GM15510 (cell line): Measurements from ENCODE around the gene PHTF1.

Source experiments
- POLR2A ChIP-seq: IDR thresholded peaks from 3 replicates; pipeline ENCODE4 v1.6.1; 2011; ENCODE audit warnings: borderline replicate concordance; ENCODE audit not compliant: insufficient read length; ENCODE audit errors: extremely low read depth

PHTF1 gene

GRCh38 chr1:113783254-113784103 lies 24.2 kb upstream of the PHTF1 start:
- TF ChIP-seq POLR2A, result no peak

- no peak for TF ChIP-seq POLR2A
Measured at GRCh38 chr1:113782406-113782805, 23.1 kb upstream of the PHTF1 start.

DNA sequence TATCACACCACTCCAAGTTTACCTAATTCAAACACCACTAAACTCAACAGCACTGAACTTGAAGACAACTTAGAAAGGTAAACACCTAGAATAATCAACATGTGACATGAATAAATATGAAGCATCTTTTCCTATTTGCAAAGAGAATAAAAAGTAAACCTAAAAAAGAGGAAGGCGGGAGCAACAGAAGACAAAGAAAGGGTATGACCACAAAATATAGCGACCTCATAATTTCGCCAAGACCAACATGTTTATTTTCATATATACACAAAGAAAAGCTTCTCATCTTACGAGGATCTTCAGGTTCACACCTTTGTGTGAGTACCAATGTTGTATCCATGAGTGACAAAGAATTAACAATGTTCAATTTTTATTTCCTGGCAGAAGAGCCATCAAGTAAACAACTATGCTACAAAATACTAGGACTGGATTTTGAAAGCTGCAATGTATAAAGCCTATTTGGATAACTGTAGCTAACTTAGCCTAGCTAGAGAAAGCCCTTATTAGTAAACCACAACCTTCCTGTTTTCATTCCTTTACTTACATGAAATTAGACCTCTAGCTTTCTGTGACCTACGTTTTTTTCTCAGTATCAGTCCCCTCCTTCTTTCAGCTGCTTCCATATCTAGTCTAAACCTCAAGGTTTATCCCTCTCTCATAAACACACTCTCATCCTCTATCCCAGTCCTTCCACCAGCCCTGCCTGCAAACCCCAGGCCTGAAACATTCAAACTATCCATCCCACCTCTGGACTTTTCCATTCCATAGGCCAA lies 21.3 kb upstream of the PHTF1 start:
- TF ChIP-seq POLR2A, result no peak

- TF ChIP-seq POLR2A, result no peak
Measured at GRCh38 chr1:113779542-113779941, 20.3 kb upstream of the PHTF1 start.

DNA sequence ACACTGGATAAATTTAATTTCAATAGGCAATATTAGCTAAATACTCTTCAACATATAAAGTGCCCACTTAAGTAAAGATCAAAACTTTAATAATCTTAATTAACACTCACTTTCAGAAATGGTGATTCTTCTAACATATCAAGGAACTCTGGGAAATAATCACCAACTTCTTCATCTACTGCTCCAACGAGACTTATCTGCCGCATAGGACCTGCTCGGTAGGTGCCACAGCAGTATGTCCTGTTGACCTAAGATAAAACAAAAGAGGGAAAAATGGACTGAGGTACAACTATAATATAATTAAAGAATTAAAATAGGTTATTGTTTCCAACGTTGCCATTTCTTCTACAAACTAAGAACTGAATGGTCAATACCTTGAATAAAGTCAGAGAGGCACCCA lies 18.3 kb upstream of the PHTF1 start:
- no peak for TF ChIP-seq POLR2A

GRCh38 chr1:113770031-113770430 lies 10.7 kb upstream of the PHTF1 start:
- no peak for TF ChIP-seq POLR2A

DNA sequence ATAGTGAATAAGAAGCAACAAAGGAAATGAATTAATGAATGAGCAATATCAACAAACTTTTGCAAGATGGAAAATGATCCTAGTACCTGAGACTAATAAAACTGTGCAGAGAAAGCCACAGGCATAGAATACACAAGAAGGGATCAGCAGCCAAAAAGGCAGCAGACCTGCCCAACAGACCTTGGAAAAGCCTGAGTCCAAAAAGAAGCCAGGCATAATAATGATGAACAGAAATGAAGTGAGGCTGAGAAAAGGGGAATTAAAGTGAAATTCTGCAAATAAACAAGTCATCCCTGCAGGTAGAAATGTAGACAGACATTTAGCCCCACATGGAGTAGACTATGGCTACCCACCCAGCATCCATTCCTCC lies 10.3 kb upstream of the PHTF1 start:
- TF ChIP-seq POLR2A, result no peak

DNA sequence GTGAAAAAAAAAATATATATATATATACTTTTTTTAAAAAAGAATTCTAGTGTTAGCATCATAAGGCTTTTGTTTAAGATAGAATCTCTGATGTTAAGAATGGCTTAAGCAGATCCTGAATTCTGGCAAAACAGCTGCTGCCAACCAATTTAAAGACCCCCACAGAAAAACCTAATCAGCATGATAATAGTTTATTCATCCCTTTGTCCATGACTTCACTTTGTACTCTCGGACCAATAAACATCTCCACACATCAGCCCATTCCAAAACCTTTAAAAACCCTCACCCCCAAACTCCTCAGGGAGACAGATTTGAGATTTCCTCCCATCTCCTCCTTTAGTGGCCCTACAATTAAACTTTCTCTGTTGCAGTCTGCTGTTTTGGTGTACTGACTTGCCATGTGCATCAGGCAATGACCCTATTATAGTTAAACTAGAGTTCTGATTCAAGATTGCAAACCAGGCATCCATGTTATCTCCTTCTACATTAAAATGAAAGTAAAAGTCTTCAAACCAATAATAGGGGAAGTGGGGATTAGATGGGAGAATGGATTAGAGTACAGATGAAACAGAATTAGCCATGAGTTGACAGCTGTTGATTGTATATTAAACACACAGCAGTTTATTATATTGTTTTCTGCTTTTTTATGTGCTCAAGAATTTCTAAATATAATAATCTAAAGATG lies 9.8 kb upstream of the PHTF1 start:
- no peak for TF ChIP-seq POLR2A

DNA sequence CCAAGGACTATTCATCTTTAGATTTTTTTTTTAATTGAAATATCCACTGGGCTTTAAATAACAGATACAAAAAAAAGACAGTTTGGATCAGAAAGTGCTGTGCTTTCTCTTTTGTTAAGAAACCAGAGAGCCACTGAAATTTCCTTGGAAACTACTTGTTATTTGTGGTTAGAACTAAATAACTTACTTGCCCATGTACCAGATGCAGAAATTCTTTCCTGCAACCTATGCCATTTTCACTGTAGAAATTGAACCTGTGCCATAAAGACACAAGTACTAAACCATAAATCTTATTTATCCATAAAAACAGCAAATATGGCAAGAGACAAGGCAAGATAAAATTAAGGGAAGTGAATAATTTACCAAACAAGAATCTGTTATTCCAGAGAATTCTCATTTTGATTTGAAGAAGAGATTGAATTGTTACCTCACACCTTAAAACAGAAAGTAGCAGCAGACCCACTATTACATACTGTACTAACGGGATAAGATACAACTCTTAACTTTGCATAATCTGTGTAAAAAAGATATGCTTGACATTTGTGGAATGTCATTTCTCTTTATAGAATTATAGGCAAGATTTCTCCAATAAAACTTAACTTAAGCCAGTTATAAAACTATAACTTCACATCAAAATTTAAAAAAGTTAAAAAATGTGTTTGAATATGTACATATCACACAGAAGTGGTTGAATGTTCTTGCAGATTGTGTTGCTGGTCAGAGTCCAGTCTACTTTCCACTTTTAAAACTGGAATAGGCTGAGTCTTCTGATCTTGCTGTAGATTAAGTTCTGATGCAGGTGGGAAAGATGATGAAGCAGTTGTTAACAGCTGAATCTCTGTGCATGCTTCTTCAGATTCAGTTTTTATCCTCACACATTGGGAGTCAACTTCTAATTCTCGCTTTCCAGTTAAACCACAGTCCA lies 6.3 kb upstream of the PHTF1 start:
- no peak for TF ChIP-seq POLR2A

DNA sequence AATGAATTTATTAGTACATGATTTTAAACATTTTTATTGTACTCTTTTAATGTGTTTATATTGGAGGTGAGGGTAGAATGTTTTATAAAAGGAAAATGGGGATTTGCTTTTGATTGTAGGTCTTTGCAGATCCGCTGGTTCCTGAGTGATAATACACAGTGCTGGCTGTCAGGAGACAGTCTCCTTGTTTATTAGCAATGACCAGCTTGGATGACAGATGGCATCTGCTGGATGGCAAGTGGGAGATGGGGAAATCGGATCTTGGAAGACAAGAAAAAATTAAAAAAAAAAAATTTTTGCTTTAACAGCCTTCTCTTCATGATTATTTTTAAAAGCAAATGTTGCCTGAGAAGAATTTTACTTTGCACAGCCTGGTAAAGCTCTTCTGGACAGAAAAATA lies 4.4 kb upstream of the PHTF1 start:
- TF ChIP-seq POLR2A, result no peak

GRCh38 chr1:113761937-113762336 lies 2.7 kb upstream of the PHTF1 start:
- TF ChIP-seq POLR2A, result no peak

DNA sequence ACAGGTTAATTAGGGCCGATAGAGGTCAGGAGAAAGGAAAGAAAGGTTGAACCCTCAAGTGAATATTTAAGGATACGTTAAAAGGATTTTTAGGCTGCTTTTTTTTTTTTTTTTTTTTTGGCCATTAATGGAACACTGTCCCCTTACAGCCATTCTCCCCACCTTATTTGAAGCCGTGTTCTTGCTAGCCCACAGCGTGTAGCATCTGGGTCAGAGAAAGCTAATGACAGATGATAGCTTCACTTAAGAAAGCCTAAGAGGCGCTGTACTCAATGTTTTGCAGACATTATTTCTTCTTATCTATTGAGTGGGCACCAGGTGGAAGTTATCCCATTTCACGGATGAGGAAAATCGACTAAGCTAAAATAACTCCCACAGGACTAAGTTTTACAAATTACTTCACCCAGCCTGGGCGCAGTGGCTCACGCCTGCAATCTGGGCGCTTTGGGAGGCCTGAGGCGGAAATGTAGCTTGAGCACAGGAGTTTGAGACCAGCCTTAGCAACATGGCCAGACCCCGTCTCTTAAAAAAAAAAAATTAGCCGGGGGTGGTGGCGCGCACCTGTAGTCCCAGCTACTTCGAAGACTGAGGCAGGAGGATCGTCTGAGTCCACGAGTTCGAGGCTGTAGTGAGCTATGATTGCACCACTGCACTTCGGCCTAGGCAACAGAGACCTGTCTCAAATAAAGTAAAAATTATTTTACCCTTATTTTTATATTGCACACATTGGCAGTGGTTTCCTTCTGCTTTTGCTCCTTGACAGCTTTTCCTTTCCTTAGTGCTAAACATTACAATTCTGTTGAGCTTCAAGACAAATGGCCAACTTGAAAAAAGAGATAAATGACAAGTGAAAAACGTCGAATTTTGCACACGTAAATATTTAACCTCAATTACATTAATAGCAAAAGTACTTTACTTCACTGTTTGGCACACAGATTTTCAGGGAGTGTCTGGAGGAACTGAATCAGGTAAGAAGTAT lies 1.1 kb upstream of the PHTF1 start:
- TF ChIP-seq POLR2A, result no peak

DNA sequence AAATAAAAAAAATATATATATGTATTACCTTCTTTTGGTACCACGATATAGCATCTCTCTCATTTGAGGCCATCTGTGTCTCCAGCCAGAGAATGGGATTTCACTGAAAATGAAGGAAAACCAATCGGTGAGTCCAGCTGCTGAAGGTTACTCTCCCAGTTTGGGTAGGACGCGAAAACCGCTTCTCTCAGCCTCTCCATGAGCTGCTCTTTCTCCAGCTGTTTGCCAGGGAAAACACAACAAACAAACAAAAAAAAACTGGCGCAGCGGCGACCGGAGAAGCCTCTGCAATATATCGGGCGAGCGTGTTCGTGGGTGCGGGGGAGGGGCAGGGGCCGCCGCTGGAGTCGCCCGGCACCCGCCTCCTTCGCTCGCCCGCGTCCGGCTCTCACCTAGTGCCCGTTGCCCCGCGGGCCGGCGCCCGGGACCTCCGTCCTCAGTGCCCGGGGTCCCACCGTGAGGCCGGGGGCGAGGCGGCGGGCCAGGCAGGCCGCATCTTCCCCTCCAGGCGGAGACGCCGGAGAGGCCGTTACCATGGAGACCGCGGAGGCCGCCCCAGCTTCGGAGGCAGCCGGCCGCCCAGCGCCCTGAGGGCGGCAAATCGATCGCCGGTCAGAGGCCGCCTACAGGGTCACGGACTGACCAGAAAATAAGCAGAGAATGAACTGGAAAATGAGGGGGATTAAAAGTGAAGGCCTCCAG lies 504 bp downstream of the PHTF1 start:
- no peak for TF ChIP-seq POLR2A
